NCI-H2196 treated with DMSO at 0.1 percent for 48 hours (cell line): Measurements from ENCODE around the gene MAGI2.

Source experiments
- DNase-seq: peaks from one replicate; lab custom pipeline; 2025; ENCODE audit not compliant: unreplicated experiment; lab: John Stamatoyannopoulos, UW

MAGI2 gene

DNA sequence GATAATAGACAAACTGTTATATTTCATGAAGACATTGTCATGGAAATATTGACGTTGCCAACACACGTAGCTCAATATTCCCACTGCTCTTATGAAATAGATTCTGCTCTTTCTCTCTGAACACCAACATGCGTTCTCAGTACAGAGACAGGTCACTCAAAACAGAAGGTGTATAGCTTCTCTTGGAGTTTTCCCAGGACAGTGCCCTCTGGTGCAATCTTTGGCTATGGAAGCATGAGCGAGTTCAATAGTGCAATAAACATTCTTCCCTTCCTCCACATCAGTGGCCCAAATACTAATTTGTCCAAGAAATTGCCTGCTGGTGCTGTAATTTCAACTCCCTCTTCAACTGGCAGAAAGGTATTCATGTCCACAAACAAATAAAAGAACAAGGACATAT lies 145.3 kb downstream of the MAGI2 start:
- DNase-seq, result no peak

DNA sequence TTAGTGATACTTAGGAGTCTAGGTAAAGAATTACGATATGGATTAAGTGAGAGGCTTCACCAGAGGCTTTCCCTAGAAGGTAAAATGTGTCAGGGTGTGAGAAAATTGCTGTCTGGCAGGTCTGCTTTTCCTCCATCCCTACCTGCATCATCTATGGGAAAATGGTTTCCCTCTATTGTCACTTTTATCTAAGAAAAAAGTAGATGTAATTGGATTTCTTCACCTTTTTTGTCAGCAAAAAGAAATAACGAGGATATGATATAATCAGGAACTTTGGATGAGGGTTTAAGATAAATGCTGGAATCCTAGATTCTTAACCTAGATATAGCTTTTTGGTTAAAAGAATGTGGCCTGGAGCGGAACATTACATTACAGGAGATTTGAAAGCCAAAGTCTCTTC lies 146.1 kb downstream of the MAGI2 start:
- no peak for DNase-seq

DNA sequence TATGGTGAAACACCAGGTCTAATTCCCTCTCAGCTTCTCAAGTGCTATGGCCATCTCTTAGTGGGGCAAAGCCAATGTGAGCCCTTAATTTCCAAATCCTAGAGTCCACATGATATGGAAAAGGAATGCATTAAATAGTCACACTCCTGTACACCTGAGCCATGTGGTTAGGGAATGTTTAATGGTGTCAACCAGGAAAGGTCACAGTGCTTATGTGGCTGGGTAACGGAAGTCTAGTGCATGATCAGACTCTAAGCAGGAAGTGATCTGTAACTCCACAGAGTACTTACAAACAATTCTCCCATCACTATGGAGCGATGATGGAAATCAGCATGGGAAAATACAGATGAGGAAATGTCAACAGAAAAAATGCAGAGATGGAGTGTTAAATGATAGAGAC lies 148.8 kb downstream of the MAGI2 start:
- DNase-seq, result no peak

DNA sequence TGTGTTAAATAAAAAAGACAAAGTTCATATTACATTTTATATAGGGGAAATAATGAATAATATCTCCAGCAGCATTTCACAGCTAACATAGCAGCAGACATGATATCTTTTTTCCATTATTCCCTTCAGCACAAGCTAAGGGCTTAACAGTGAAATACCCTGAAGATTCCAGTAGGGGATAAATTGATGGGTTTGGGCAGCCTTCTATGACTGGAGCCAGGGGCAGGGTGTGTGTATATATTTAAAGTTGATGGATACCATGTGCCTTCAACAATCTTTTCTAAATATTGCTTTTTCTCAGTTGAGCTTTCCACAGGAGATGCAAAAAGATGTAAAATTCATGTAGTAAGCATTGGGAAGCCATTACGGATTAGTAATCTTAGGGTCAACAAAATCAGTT lies 151.2 kb downstream of the MAGI2 start:
- DNase-seq, result no peak

DNA sequence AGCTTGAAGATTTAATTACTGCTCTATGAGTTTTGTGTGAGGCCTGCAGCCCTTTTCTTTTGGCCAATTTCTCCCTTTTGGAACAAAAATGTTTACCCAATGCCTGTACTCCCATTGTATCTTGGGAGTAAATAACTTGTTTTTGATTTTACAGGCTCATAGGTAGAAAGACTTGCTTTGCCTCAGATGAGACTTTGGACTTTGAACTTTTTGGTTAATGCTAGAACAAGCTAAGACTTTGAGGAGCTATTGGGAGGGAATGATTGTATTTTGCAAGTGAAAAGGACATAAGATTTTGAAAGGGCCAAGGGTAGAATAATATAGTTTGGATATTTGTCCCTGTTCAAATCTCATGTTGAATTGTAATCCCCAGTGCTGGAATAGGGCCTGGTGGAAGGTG lies 152.0 kb downstream of the MAGI2 start:
- no peak for DNase-seq

DNA sequence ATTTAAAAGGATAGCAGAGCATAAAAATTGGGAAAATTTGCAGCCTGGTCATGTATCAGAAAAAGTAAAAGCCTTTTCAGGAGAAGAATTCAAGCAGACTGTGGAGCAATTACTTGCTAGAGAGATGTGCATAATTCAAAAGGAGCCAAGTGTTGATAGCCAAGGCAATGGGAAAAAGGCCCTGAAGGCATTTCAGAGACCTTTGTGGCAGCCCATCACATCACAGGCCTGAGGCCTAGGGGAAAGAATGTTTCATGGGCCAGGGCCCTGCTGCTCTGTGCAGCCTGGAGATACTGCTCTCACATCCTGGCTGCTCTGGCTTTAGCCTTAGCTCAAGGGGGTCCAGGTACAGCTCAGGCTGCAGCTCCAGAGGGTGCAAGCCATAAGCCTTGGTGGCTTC lies 152.9 kb downstream of the MAGI2 start:
- no peak for DNase-seq

DNA sequence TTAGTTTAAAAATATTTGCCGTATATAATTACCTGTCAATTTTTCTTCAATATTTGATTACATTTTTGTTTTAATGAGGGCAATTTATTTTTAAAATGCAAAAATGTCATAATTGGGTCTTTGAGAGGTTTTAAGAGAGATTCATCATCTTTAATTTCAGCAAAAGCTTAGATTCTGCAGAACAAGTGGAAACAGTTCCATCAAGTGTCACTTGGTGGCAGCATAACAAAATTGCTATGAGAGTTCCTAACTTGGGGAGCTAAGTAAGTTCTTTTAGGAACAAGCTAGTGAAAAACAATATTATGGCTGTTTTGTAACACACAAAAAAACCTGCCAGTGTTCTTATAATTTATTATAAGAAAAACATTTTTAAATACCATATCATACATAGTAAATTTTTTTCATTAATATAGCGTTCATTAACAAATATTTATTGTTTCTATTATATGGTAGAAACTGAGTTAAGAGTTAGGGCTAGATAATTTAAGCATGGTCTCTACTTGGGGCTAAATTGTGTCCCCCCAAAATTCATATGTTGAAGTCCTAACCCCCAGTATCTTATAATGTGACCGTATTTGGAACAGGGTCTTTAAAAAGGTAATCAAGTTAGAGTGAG lies 155.2 kb downstream of the MAGI2 start:
- no peak for DNase-seq

DNA sequence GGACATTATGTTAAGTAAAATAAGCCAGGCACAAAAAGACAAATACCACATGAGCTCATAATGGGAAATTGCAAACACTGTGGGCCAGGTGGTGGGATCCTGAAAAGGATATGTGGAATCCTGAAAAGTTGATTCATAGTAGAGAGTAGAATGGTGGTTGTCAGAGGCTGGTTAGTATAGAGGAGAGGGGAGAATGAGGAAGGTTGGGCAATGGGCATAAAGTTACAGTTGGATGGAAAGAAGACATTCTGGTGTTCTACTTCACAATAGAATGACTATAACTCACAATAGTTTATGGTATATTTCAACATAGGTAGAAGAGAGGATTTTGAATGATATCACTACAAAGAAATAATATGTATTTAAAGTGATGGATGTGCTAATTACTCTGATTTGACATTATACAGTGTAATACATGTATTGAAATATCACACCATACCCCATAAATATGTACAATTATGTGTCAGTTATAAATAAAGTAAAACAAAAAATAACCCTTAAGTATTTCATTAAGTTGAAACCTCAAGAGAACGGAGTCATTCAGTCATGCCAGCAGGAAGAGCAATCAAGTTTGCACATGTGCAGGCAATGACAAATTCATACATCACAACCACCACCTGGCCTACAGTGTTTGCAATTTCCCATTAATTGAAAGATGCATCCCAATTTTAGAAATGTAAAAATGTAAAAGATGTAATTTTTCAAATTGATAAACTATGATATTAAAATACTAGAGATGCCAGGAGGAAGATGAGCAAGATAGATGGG lies 156.7 kb downstream of the MAGI2 start:
- DNase-seq, result no peak

DNA sequence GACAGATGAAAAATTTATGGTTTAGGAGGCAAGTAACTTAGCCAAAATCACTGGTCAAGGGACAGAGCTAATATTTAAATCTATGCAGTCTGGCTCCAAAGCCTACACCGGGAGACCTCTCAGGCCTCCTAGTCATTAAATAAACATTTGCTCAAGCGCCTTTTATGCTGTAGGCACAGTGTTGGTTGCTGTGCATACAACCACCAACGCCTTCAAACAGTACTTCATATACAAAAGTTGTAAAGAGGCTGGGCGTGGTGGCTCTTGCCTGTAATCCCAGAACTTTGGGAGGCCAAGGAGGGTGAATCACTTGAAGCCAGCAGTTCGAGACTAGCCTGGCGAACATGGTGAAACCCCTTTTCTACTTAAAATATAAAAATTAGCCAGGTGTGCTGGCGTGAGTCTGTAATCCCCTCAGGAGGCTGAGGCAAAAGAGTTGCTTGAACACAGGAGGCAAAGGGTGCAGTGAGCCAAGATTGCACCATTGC lies 159.8 kb downstream of the MAGI2 start:
- no peak for DNase-seq

DNA sequence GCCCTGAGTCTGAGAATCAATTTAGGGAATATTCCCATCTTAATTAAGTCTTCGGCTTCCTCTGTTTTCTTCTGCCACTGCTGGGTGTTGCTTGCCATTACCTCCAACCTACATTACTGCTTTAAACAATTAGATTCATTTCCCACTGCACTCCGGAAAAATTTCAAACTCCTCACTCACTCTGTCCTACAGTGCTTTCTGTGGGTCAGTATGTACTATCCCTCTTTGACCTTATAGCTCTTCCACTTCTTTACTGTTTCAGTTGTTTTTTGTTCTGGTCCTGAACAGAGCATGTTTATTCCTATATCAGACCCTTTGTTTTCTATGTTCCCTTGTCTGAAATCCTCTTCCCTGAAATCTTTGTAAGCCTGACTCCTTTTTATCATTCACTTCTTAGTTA lies 160.6 kb downstream of the MAGI2 start:
- DNase-seq, result no peak

DNA sequence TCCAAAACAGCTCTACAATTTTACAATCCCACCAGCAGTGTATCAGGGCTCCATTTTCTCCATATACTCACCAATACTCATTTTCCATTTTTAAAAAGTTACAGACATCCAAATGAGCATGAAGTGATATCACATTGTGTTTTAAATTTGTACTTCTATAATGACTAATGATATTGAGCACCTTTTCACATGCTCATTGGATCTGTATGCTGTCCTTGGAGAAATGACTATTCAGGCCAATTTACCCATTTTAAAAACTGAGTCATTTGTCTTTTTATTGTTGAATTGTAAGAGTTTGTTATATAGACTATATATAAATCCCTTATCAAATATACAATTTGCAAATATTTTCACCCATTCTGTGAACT lies 162.0 kb downstream of the MAGI2 start:
- DNase-seq, result no peak

DNA sequence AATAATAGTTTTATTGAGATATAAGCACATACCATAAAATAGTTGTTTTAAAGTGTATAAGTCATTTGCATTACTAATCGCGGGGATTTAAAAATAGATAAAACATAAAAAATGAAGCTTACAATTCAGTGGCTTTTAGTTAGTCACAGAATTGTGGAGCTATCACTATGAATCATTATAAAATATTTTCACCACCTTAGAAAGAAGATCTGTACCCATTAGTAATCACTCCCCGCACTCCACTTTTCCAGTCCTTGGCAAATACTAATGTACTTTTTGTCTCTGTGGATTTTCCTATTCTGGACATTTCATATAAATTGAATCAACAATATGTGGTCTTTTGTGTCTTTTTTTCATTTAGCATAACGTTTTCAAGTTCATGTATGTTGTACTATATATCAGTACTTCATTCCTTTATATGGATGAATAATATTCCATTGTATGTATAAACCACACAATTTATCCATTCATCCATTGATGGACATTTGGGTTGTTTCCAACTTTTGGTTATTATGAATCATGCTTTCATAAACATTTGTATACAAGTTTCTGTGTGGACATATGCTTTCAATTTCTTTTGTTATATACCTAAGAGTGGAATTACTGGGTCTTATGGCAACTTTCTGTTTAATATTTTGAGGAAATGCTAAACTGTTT lies 162.5 kb downstream of the MAGI2 start:
- DNase-seq, result no peak

DNA sequence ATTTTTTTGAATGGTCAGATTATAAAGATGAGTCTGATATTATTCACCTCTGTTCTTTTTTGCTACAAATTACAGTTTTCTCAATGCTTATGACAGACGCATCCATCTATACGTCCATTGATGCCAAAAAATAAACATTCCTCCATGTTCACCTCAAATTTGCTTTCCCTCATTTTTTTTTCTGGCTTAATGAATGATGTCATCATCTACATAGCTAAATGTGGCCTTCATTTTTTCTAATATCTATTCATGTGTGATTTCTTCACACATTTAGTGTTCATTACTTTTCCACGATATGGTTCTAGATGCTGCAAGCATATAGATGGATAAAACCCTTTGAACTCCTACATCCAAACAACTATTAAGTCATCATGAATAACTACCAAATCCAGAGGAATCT lies 163.1 kb downstream of the MAGI2 start:
- DNase-seq, result no peak

DNA sequence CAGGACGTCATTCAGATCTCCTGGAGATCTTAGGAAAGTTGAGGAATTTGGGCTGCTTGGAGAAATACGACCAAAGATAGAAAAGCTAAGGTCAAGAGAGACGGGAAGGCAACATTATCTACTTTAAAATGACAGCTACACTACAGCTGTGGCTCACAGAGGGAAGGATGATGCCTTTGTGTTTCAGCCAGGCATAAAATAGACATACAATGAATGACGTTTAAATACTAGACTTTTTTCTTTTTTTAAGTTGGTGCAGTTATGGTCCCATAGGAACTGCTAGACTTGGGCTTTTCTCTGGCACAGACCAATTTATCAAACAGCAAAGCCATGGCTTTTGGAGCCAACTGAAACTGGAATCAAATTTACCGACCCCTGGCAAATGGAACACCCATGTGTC lies 164.8 kb downstream of the MAGI2 start:
- no peak for DNase-seq

DNA sequence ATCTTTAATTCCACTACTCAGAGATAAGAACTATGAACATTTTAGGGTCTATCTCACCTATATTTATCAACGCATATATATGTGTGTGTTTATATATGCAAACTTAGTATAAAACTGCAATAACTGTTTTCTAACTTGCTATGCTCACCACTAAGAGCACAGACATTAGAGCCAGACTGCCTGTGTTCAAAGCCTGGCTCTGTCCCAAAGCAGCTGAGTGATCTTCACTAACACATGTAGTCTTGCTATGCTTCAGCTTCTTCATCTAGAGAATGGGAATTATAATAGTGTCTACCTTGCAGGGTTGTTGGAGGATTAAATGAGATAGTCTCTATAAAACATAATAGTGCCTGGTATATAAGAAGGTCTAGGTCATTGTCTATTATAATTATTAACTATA lies 165.5 kb downstream of the MAGI2 start:
- DNase-seq, result no peak

DNA sequence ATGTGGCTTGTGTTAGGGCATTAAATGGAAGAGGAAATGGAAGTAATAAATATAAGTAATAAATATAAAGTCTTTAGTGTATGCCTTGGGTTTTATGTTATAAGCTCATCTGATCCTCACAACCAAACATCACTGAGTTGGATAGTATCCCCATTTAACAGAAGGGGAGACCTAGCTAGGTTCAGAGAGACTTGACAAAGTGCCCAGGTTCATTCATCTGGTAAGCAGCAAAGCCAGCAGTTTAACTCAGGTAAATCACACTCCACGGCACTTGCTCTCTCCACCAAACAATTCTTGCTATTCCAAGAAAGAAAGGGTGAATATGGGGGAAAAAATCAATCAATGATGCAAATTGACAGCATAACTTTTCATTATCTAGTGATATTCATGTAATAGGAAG lies 167.3 kb downstream of the MAGI2 start:
- no peak for DNase-seq

DNA sequence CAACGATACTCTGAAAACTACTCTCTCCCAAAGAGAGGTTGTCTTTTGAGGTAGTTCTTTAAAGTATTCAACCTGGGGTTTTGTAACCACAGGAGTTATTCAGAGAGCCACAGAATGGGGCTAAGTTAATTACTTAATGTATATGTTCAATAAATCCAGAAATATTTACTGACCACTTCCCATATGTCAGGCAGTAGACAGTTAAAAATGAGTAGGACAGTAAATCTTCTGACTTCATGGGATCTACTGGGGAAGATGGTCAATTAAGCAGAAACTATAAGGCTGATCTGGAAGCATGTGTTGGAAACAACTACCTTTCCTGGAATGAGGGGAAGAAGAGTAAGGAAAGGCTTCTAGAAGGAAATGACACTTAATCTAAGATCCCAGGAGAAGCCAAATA lies 167.7 kb downstream of the MAGI2 start:
- DNase-seq, result no peak

DNA sequence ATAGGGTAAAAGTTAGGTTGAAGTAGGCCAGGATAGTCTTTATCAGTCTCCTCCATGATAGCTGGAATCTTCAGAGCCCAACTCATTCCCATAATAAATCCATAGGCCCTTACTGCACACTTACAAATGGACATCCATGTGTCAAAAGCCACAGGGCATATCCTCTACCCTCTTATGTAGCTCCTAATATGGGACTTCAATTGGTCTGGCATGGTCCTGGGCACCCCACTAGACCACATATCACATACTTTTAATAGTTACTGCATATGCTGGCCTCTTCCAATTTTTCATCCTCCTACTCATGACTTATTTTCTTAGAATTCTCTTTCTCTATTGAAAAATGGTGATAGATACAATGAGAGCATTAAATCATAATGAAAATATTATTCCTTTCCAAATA lies 169.3 kb downstream of the MAGI2 start:
- no peak for DNase-seq

DNA sequence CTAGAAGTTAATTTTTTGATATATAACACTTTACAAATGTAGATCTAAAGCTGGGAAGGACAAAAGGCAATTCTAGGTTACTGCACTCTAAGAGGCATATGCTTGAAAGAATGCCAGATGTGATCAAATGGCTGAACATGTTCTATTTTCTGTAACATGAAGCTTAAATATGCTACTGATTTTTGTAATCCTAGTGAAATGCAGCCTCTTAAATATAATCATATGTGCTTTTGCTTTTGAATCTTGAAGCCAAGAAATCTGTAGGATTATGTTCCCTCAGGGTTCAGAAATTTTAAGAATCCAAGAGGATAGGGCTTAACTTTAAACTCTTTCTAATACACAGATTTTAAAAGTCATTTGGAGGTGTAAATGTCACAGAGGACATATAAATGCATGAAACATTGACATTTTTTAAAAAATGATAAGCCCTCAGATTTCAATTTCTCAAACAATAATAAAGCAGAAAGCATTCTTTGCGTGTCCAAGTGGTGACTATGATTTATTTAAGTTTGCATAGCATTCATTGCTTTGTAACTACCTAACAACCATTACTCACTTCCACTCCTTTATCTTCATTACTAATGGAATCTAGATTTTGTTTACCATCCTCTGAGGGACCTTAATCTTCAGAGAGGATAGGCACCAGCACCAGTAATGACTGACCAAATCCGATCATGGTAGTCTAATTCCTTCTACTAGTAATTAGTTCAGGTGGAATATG lies 170.4 kb downstream of the MAGI2 start:
- no peak for DNase-seq

DNA sequence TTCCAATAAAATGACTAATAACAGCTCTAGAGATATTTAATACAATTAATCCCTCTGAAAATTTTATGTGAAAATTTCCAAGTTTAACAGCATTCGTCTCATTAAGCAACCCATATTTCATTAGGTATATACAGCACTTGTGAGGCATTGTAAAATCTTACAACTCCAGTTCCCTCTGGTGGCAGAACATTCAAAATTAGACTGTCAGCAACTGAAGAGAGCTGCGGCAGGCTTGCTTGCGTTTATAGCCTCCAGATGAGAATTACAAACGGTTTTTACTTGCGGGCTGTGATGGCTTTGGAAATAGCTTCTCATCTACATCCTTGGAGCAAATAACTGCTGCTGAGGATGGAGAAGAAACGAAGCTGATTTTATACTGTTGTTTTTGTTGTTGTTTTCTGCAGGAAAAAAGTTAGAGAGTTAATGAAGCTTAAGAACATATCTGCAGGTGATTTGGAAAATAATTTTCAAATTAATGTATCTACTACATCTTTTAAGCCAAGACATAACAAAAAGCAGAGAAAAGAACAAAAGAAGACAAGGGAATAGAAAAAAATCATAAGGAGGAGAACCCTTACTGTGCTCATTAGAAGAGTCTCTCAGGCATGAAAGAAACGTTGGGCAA lies 171.3 kb downstream of the MAGI2 start:
- DNase-seq, result no peak

DNA sequence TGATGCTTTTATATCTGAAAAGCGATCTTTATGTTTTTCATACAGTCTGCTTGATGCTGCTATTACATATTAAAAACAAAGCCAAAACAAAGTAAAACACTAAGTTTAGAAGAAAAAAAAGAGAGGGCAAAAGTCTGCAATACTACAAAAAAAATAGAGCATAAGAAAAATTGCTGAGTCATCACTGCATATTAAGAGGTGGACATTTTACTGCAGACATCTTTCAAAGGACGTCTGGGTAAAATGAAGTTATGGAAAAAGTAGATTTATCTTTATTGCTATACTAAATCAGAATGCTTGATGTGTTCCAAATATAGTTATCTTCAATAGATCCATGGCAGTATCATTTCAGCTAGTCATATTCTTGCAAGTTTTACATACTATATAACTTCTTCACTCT lies 172.0 kb downstream of the MAGI2 start:
- DNase-seq, result no peak
